Left ventricle myocardium superior (tissue), 1 donor: ENCODE data around the gene IGF2BP3. TPM values are rescaled to one million over a fixed set of nuclear protein-coding genes. Genes with fewer than 3 reads are reported as not detected.
A peak's percentile ranks its signal among the peaks of the same experiment; 100 is the strongest.

Experiments
- ATAC-seq: fragments of 200-7000 bp; cut with Tn5 transposase; one replicate; pipeline ENCODE4 v1.9.1; 2020; ENCODE audit warnings: mild to moderate bottlenecking, moderate library complexity
- DNase-seq: peaks from one replicate; pipeline ENCODE4 v3.0.0-alpha.2; 2020
- intact Hi-C: fragments of 100-400 bp; cut with micrococcal nuclease; formaldehyde crosslinking; loops from one replicate; pipeline ENCODE4 v1.11.0; 2022
- total RNA-seq: library from RNA; stranded (reverse); fragmentation: NEBNext Ultra II Directional; extraction: Animal tissue kit (Norgen Biotek cat#: 25700); gene quantifications from one replicate; pipeline ENCODE4 v1.2.1, GENCODE V29; 2021
- donor health status: DM: no; HTN: yes; CAD: no; lungs with severe emphysema.

The IGF2BP3 gene
- total RNA-seq, 1 donor from 2014 or later = not detected

- intact Hi-C loops = no loop called here
- ATAC-seq (no peak), DNase-seq (no peak)
Observed at GRCh38 chr7:23472956-23473843, 2.9 kb upstream of the IGF2BP3 start.

GRCh38 chr7:23472556-23472955 lies 2.3 kb upstream of the IGF2BP3 start:
- ATAC-seq = no peak
- intact Hi-C loops = no loop called here
- no peak for DNase-seq

- intact Hi-C loops = no loop called here
- DNase-seq = no peak
- ATAC-seq = no peak
Observed at GRCh38 chr7:23472046-23472445, 1.8 kb upstream of the IGF2BP3 start.

GRCh38 chr7:23471106-23471859 lies 992 bp upstream of the IGF2BP3 start:
- ATAC-seq (no peak), DNase-seq (no peak)
- intact Hi-C loops = no loop called here

- no peak for ATAC-seq
- intact Hi-C loops = no loop called here
- DNase-seq = no peak
Observed at GRCh38 chr7:23469961-23470250, 385 bp downstream of the IGF2BP3 start.

GRCh38 chr7:23469150-23469960 lies 936 bp downstream of the IGF2BP3 start:
- peak; percentile 20 for ATAC-seq
- no peak for DNase-seq
- intact Hi-C loops = no loop called here

GRCh38 chr7:23468526-23469149 lies 1.7 kb downstream of the IGF2BP3 start:
- DNase-seq (no peak), ATAC-seq (no peak)
- intact Hi-C loops = no loop called here

- ATAC-seq (no peak), DNase-seq (no peak)
- intact Hi-C loops = no loop called here
Observed at GRCh38 chr7:23467806-23468525, 2.3 kb downstream of the IGF2BP3 start.

- DNase-seq (no peak), ATAC-seq (no peak)
- intact Hi-C loops = no loop called here
Observed at GRCh38 chr7:23467291-23467805, 2.9 kb downstream of the IGF2BP3 start.

- intact Hi-C loops = no loop called here
- no peak for DNase-seq
- ATAC-seq = peak; percentile 78
Observed at GRCh38 chr7:23462846-23463245, 7.4 kb downstream of the IGF2BP3 start.

GRCh38 chr7:23458044-23458443 lies 12.2 kb downstream of the IGF2BP3 start:
- DNase-seq (no peak), ATAC-seq (no peak)
- intact Hi-C loops = no loop called here

GRCh38 chr7:23456093-23456492 lies 14.2 kb downstream of the IGF2BP3 start:
- DNase-seq (no peak), ATAC-seq (no peak)
- intact Hi-C loops = no loop called here

- ATAC-seq (no peak), DNase-seq (no peak)
- intact Hi-C loops = no loop called here
Observed at GRCh38 chr7:23454881-23455526, 15.3 kb downstream of the IGF2BP3 start.

- intact Hi-C loops = no loop called here
Observed at GRCh38 chr7:23450518-23450917, 19.8 kb downstream of the IGF2BP3 start.

GRCh38 chr7:23449941-23450340 lies 20.4 kb downstream of the IGF2BP3 start:
- no peak for DNase-seq
- intact Hi-C loops = no loop called here
- ATAC-seq = no peak

More at GRCh38 chr7:23450518-23450917, 19.8 kb downstream of the IGF2BP3 start:
- no peak for ATAC-seq
- no peak for DNase-seq

GRCh38 chr7:23445326-23445725 lies 25.0 kb downstream of the IGF2BP3 start:
- ATAC-seq = no peak
- intact Hi-C loops = no loop called here
- DNase-seq = no peak

GRCh38 chr7:23443974-23444373 lies 26.3 kb downstream of the IGF2BP3 start:
- DNase-seq = no peak
- ATAC-seq = no peak
- intact Hi-C loops = no loop called here

GRCh38 chr7:23438171-23438570 lies 32.1 kb downstream of the IGF2BP3 start:
- DNase-seq (no peak), ATAC-seq (no peak)
- intact Hi-C loops = no loop called here
